ENCODE measurements around the gene VPS37C. TPM values are rescaled to one million over a fixed set of nuclear protein-coding genes. Genes with fewer than 3 reads are reported as not detected.

VPS37C gene
- total RNA-seq, 1 donor from 2014 or later, result 8.7 TPM

DNA sequence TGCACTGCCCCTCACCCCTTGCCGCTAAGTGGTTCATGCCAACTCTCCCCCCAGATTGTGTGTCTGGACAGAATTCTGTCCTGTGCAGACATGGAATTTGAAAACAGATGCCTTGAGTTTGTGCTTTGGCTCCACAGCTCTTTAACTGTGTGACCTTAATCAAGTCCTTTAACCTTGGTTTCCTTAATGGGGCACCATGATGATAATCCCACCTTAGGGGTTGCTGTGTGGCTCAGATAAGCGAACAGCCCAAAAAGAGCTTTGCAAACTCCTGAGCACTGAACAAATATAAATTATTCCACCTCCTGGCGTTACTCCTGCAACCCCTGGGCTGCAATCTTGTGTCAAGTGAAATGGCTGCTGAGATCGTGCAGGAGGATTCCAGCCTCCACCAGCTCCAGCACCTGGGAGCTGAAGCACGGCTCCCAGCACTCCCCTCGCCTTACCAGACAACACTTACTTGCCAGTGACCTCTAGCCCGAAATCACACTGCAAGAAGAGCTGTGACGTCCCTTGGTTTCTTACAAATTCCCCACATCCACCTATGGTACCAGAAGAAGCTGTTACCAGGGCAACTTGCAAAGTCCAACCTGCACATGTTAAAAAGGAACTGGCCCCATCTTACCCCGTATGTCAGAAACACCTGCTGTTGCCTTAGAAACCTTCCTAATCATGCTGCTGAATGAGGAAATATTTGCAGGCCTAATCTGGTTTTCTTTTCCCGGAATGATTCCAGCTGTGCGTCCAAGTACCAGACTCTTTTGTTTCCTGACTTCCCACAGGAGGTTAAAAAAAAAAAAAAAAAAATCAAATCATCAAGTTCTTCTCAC lies 13.2 kb downstream of the VPS37C start:
- TF ChIP-seq, protein P1, sequence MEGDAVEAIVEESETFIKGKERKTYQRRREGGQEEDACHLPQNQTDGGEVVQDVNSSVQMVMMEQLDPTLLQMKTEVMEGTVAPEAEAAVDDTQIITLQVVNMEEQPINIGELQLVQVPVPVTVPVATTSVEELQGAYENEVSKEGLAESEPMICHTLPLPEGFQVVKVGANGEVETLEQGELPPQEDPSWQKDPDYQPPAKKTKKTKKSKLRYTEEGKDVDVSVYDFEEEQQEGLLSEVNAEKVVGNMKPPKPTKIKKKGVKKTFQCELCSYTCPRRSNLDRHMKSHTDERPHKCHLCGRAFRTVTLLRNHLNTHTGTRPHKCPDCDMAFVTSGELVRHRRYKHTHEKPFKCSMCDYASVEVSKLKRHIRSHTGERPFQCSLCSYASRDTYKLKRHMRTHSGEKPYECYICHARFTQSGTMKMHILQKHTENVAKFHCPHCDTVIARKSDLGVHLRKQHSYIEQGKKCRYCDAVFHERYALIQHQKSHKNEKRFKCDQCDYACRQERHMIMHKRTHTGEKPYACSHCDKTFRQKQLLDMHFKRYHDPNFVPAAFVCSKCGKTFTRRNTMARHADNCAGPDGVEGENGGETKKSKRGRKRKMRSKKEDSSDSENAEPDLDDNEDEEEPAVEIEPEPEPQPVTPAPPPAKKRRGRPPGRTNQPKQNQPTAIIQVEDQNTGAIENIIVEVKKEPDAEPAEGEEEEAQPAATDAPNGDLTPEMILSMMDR (IDR thresholded peaks at IDR 0.05; ENCODE audit: insufficient read depth, low read length, severe bottlenecking), result no peak
- Histone ChIP-seq H3K36me3 (ENCODE audit: control insufficient read depth, insufficient read depth, low read length) (peaks cover 10% of the 10 kb centered on the region), H3K4me3 (ENCODE audit: low read depth, low read length) (no peak overlapping the region), H3K27me3 (ENCODE audit: control insufficient read depth, insufficient read depth, low read length) (no peaks in the 10 kb centered on the region)
- DNase-seq (ENCODE audit: low read depth), result no peak
- no peak for FAIRE-seq

DNA sequence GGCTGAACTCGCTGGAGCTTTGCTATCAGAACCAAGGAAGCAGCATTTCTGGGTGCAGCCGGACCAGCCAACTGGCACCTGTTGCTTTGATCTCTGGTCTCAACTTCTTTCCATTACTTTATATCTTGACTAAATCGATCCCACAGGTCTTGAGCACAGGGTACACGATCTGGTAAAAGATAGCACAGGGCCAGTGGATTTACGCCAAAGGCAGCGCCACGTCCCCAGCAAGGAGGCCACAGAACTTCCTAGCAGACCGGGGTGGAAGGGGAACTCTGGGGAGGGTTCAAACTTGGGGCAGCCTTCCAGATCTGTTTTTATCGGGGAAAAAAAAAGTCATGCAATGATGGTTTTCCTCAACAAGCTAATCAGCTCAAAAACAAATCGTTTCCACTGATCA lies 14.0 kb downstream of the VPS37C start:
- TF ChIP-seq, protein P1 (IDR thresholded peaks at IDR 0.05; ENCODE audit: insufficient read depth, low read length, severe bottlenecking), result no peak
- Histone ChIP-seq H3K36me3 (ENCODE audit: control insufficient read depth, insufficient read depth, low read length) (peaks cover 10% of the 10 kb centered on the region), H3K4me3 (ENCODE audit: low read depth, low read length) (no peak overlapping the region), H3K27me3 (ENCODE audit: control insufficient read depth, insufficient read depth, low read length) (no peaks in the 10 kb centered on the region)
- DNase-seq (ENCODE audit: low read depth) (no peak), FAIRE-seq (no peak)

DNA sequence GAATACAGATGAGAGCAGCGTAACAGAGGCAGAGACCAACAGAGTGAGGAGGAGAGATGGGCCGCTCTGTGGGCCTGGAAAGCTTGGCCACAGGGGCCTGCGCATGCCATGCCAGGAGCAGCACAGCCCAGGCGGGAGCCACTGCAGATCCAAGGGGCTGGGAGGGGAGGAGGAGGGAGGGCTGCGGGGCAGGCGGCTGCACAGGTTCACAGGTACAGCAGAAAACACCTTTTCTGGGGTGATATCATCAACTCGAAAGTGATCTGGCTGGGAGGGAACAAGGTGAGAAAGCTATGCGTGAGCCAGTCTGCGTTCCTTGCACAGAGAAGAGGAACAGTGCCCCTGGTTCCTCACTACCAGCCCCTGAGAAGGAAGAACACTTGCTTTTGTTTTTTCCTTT lies 14.8 kb downstream of the VPS37C start:
- no peak for DNase-seq (ENCODE audit: low read depth)
- no peak for FAIRE-seq
- Histone ChIP-seq H3K36me3 (ENCODE audit: control insufficient read depth, insufficient read depth, low read length) (peaks cover 10% of the 10 kb centered on the region), H3K27me3 (ENCODE audit: control insufficient read depth, insufficient read depth, low read length) (no peaks in the 10 kb centered on the region), H3K4me3 (ENCODE audit: low read depth, low read length) (no peak overlapping the region)
- TF ChIP-seq, protein P1 (IDR thresholded peaks at IDR 0.05; ENCODE audit: insufficient read depth, low read length, severe bottlenecking), result no peak

DNA sequence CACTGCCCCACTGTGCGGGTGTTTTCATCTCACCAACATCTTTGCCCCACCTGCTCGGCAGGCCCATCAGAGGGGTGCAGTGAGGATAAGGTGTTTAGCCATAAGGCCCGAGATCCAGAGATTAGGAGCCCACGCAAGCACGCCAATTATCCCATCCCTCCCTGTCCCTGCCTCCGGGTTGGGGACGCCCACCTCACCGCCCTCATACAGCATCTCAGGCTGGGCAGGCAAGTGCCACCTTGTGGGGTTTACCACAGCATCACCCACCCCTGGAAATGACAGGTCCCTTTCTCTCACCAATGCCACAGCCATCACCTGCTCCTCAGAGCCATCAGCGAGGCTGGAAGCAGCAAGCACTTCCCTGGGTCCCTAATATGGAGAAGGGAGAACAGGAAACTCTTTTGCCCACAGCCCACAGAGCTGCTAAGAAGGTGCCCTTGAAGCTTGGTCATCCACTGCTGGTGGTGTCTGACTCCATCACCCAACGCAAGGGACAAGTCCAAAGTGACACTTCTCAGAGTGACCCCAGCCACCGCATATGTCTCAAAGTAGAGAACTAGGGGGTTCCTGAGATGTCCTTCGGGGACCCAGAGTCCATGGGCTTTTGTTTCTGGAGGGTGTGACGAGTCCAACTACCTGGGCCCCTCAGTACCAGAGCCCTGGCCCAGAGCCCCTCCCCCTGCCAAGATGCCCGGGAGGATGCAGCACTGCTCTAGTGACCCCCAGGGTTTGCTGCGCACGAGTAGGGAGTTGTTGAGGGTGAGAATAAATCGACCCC lies 15.8 kb downstream of the VPS37C start:
- H3K36me3 ChIP-seq (ENCODE audit: control insufficient read depth, insufficient read depth, low read length), result peaks cover 10% of the 10 kb centered on the region
- DNase-seq (ENCODE audit: low read depth), result no peak
- no peaks in the 10 kb centered on the region for H3K27me3 ChIP-seq (ENCODE audit: control insufficient read depth, insufficient read depth, low read length)
- no peak for FAIRE-seq
- TF ChIP-seq, protein P1 (IDR thresholded peaks at IDR 0.05; ENCODE audit: insufficient read depth, low read length, severe bottlenecking), result no peak
- no peak overlapping the region for H3K4me3 ChIP-seq (ENCODE audit: low read depth, low read length)

DNA sequence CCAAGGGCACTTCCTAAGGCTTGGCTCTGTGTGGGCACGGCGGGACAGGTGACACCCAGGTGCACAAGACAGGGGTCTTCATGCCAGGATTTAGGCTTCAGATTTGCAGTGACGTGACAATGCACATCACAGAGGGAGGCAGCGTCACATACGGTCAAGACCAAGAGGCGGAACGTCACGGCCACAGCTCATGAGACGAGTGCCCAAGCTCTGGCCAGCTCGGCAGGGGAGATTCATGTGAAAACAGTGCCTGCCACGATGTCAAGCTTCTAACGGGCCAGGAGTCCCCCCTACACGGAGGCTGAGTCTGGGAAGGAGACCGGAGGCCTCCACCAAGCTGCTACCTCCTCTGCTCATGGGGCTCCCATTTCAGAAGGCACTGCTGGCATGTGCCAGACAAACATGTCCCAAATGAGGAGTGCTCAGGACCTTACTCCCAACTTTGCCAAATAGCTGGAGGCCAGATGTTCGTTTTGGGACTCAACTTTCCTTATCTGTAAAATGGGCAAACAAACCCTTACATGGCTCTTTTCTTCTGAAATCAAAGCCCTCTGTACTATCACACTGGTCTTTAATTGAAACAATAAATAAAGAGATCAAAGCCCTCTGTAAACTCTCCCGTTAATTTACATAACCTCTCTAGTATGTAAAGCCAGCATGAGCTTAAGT lies 16.6 kb downstream of the VPS37C start:
- H3K36me3 ChIP-seq (ENCODE audit: control insufficient read depth, insufficient read depth, low read length), result peaks cover 10% of the 10 kb centered on the region
- TF ChIP-seq, protein P1 (IDR thresholded peaks at IDR 0.05; ENCODE audit: insufficient read depth, low read length, severe bottlenecking), result no peak
- H3K27me3 ChIP-seq (ENCODE audit: control insufficient read depth, insufficient read depth, low read length), result no peaks in the 10 kb centered on the region
- DNase-seq (ENCODE audit: low read depth) (no peak), FAIRE-seq (no peak)
- no peak overlapping the region for H3K4me3 ChIP-seq (ENCODE audit: low read depth, low read length)

Measured in bronchial epithelial cell (primary cell).